Measurements from ENCODE around the gene STAMBPL1.

GRCh38 chr10:88960802-88961201 lies 80.8 kb downstream of the STAMBPL1 start:
- no peak for TF ChIP-seq POLR2A (IDR thresholded peaks at IDR 0.05)
- TF ChIP-seq CTCF (IDR thresholded peaks at IDR 0.05) = no peak

All from heart left ventricle (tissue), 13 donors.